ENCODE data around the gene FUZ. TPM values are rescaled to one million over a fixed set of nuclear protein-coding genes. Genes with fewer than 3 reads are reported as not detected.

Gene FUZ
- total and polyA plus RNA-seq, 7 donors, result 7.4 to 32.9 (median 21.0) TPM

DNA sequence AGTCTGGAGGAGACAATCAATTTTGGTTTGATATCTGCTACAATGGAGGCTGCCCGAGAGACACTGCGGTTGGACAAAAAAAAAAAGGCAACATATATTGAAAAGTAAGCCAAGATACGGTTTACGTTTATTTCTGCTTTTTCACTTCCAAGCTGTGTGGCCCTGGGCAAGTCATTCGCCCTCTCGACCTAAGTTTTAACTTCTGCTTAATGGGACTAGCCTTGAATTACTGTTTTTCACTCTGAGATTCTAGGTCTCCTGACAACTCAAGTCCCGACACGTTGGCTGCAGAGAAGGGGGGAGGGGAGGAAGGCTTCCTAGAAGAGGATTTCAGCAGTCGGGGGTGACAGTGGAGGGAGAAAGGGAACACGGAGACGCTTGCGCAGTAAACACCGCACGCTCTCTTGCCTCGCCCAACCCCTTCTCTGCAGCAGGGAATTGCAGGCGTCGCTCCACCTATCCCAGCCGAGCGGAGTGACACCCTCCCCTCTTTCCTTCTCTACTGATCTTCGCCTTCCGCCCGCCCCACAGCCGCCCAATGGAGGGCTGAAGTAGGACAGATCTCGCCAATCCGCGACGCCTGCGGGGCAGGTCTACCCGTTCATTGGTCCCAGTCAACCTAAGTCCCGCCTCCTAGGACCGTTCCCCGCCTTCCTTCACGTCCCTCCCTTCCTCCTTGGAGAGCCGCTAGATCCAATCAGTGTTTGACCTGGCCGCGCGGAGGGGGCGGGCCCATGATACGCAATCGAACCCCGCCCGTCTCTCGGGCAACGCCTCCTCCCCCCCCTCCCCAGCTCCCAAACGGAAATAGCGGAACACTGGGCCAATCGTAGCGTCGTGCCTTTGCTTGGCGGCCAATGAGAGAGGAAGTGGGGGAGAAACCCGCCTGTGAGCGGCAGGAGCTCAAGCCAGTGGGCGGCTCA, 46.8 kb downstream of the FUZ start:
- WGBS, 2 donors, result 1 to 2% methylated on average over 53 of the region's 53 CpGs
- intact Hi-C loops (cut with DNase I), result loop anchor here (2.0 kb wide), 3 partner anchors 47 to 111 kb away; partner anchors contain the start of genes AKT1S1, CPT1C, FUZ and TBC1D17
- H3K9me3 ChIP-seq, result no peaks in the 10 kb centered on the region
- peaks cover 0 to 36% (median 27%) of the 10 kb centered on the region in 4 donors for H3K4me1 ChIP-seq
- no peaks in the 10 kb centered on the region for H3K27me3 ChIP-seq
- H3K27ac ChIP-seq, result peak overlapping the region; percentile 91 to 96 (median 92)
- DNase-seq, result peak; percentile 100
- TF ChIP-seq, protein P1, sequence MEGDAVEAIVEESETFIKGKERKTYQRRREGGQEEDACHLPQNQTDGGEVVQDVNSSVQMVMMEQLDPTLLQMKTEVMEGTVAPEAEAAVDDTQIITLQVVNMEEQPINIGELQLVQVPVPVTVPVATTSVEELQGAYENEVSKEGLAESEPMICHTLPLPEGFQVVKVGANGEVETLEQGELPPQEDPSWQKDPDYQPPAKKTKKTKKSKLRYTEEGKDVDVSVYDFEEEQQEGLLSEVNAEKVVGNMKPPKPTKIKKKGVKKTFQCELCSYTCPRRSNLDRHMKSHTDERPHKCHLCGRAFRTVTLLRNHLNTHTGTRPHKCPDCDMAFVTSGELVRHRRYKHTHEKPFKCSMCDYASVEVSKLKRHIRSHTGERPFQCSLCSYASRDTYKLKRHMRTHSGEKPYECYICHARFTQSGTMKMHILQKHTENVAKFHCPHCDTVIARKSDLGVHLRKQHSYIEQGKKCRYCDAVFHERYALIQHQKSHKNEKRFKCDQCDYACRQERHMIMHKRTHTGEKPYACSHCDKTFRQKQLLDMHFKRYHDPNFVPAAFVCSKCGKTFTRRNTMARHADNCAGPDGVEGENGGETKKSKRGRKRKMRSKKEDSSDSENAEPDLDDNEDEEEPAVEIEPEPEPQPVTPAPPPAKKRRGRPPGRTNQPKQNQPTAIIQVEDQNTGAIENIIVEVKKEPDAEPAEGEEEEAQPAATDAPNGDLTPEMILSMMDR (IDR thresholded peaks at IDR 0.05), result no peak
- TF ChIP-seq EP300 (IDR thresholded peaks at IDR 0.05) (no peak), POLR2AphosphoS5 (IDR thresholded peaks at IDR 0.05) (peak; percentile 68 to 90 (median 70)), POLR2A (IDR thresholded peaks at IDR 0.05) (peak; percentile 36 to 39)
- H3K36me3 ChIP-seq, result no peaks in the 10 kb centered on the region
- H3K4me3 ChIP-seq, result peak overlapping the region; percentile 14 to 96 (median 92)

DNA sequence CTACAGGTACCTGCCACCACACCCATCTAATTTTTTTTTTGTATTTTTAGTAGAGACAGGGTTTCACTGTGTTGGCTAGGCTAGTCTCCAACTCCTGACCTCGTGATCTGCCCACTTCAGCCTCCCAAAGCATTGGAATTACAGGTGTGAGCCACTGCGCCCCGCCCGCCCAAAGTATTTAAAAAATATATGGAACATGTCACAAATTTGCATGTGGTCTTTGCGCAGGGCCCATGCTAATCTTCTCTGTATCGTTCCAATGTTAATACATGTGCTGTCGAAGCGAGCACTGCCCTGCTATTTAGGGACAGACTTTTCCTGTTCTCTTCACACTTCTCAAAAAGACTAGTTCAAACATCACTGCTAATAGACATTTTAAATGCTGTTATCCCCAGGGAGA, 48.8 kb downstream of the FUZ start:
- H3K4me1 ChIP-seq, result peaks cover 0 to 29% (median 25%) of the 10 kb centered on the region in 4 donors
- 82 to 90% methylated on average over 8 of the region's 8 CpGs for WGBS, 2 donors
- H3K27me3 ChIP-seq, result no peaks in the 10 kb centered on the region
- TF ChIP-seq EP300 (IDR thresholded peaks at IDR 0.05) (no peak), POLR2AphosphoS5 (IDR thresholded peaks at IDR 0.05) (no peak), POLR2A (IDR thresholded peaks at IDR 0.05) (no peak)
- TF ChIP-seq, protein P1 (IDR thresholded peaks at IDR 0.05), result no peak
- no peaks in the 10 kb centered on the region for H3K9me3 ChIP-seq
- no peaks in the 10 kb centered on the region for H3K36me3 ChIP-seq
- no peak for DNase-seq
- H3K27ac ChIP-seq, result peak overlapping the region in 1 of 4 donors; percentile 96
- H3K4me3 ChIP-seq, result no peak overlapping the region
- intact Hi-C loops (cut with DNase I), result no loop called here

DNA sequence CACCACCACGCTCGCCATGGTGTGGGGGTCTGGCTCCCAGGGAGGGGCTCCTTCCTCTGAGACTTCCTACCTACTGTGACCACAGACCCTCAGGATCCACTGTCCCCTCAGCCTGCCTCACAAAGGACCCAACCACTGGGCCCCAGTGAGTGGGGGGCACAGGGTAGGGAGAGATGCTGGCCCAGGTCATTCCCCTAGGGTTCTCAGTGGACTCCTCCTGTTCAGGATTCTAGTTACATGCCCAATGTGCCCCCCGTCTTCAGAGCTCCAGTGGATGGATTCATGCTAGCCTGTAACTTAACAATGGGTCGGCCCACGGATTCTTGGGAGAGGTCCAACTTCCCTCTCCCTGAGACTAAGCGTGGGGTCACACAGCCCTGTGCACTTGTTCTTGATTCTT, 49.9 kb downstream of the FUZ start, which contains the start of gene TSKS:
Gene TSKS, minus strand, starts transcription at position 77 of the 400 bp plus-strand sequence. Its CDS starts 59 bp downstream, at position 18.
- Histone ChIP-seq H3K36me3 (no peaks in the 10 kb centered on the region), H3K9me3 (no peaks in the 10 kb centered on the region), H3K27me3 (no peaks in the 10 kb centered on the region), H3K4me3 (no peak within 1 kb of the TSS), H3K4me1 (peaks cover 0 to 17% (median 16%) of the 10 kb centered on the region in 4 donors), H3K27ac (no peak within 1 kb of the TSS)
- DNase-seq, result no peak
- intact Hi-C loops (cut with DNase I), result no loop called here
- 80 to 86% methylated on average over 6 of the region's 6 CpGs for WGBS, 2 donors
- TF ChIP-seq POLR2AphosphoS5 (IDR thresholded peaks at IDR 0.05) (no peak), EP300 (IDR thresholded peaks at IDR 0.05) (no peak), POLR2A (IDR thresholded peaks at IDR 0.05) (no peak)
- TF ChIP-seq, protein P1 (IDR thresholded peaks at IDR 0.05), result no peak

DNA sequence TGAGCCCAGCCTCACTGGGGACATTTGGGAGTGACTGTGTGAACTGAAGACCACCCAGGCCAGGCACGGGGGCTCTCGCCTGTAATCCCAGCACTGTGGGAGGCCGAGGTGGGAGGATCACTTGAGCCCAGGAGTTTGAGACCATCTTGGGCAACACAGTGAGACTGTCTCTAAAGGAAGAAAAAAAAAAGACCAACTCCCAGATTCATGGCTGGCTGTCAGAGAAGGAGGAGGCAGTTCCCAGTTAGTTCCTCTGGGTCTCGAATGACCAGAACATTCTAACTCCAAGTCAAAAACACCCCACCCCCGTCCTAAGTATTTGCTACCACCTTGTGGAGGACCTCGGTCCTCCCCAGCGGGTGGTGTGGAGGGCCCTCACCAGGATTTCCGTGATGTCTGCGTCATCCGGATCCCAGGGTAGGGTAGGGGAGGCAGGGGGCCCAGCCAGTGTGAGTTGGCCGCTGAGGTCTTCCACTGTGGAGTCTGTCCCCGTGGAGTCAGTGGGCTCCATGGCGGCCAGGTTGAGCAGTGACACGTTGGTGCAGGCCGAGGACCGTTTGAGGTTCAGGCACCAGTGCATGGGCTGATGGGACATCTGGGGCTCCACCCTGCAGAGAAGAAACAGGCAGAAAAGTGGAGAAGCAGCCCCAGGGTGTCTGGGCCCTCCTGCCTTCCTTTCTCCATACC, 51.3 kb downstream of the FUZ start:
- H3K27me3 ChIP-seq, result no peaks in the 10 kb centered on the region
- intact Hi-C loops (cut with DNase I), result no loop called here
- no peaks in the 10 kb centered on the region for H3K36me3 ChIP-seq
- 70 to 80% methylated on average over 16 of the region's 16 CpGs for WGBS, 2 donors
- DNase-seq, result no peak
- H3K4me3 ChIP-seq, result no peak overlapping the region
- TF ChIP-seq, protein P1 (IDR thresholded peaks at IDR 0.05), result no peak
- TF ChIP-seq POLR2A (IDR thresholded peaks at IDR 0.05) (no peak), EP300 (IDR thresholded peaks at IDR 0.05) (no peak), POLR2AphosphoS5 (IDR thresholded peaks at IDR 0.05) (no peak)
- no peaks in the 10 kb centered on the region for H3K9me3 ChIP-seq
- H3K4me1 ChIP-seq, result peaks cover 0 to 8% (median 7%) of the 10 kb centered on the region in 4 donors
- peak overlapping the region in 3 of 4 donors; percentile 18 to 26 (median 23) for H3K27ac ChIP-seq

Measured in sigmoid colon (tissue), 7 donors.